ENCODE measurements around the gene M1AP.

Gene M1AP

GRCh38 chr2:74617122-74617521 is 31.0 kb downstream of the M1AP start:
- no peak for TF ChIP-seq CTCF (conservative IDR thresholded peaks at IDR 0.05)
- no peak overlapping the region for H3K27ac ChIP-seq

- no peak overlapping the region for H3K27ac ChIP-seq
- TF ChIP-seq CTCF (conservative IDR thresholded peaks at IDR 0.05): no peak
Measured at GRCh38 chr2:74606927-74607326, 41.2 kb downstream of the M1AP start.

GRCh38 chr2:74603282-74604000 is 44.7 kb downstream of the M1AP start:
- no peak for TF ChIP-seq CTCF (conservative IDR thresholded peaks at IDR 0.05)
- H3K27ac ChIP-seq: no peak overlapping the region

- H3K27ac ChIP-seq: no peak overlapping the region
- TF ChIP-seq CTCF (conservative IDR thresholded peaks at IDR 0.05): no peak
Measured at GRCh38 chr2:74602586-74603281, 45.4 kb downstream of the M1AP start.

GRCh38 chr2:74599676-74600075 is 48.5 kb downstream of the M1AP start:
- no peak for TF ChIP-seq CTCF (conservative IDR thresholded peaks at IDR 0.05)
- H3K27ac ChIP-seq: no peak overlapping the region

GRCh38 chr2:74597410-74597809 is 50.7 kb downstream of the M1AP start:
- no peak for TF ChIP-seq CTCF (conservative IDR thresholded peaks at IDR 0.05)
- H3K27ac ChIP-seq: peak overlapping the region; percentile 39

- peak overlapping the region; percentile 39; the same call in 1 of the 2 replicates for H3K27ac ChIP-seq
- no peak for TF ChIP-seq CTCF (conservative IDR thresholded peaks at IDR 0.05)
Measured at GRCh38 chr2:74596584-74596983, 51.5 kb downstream of the M1AP start.
